HG03108 (cell line): ENCODE measurements around the gene SMAP1.

ENCODE experiments used
- ATAC-seq: cut with Tn5 transposase; IDR thresholded peaks from one replicate; pipeline ENCODE4 v1.9.1; 2021; ENCODE audit warnings: moderate library complexity; ENCODE audit not compliant: unreplicated experiment

The SMAP1 gene

GRCh38 chr6:70680396-70680795 lies 12.7 kb downstream of the SMAP1 start:
- ATAC-seq, result no peak

GRCh38 chr6:70684794-70685493 lies 17.3 kb downstream of the SMAP1 start:
- ATAC-seq, result no peak

GRCh38 chr6:70685494-70686180 lies 18.0 kb downstream of the SMAP1 start:
- ATAC-seq, result no peak

GRCh38 chr6:70686548-70687133 lies 19.0 kb downstream of the SMAP1 start:
- ATAC-seq, result no peak

GRCh38 chr6:70693887-70694286 lies 26.2 kb downstream of the SMAP1 start:
- no peak for ATAC-seq

GRCh38 chr6:70694371-70694770 lies 26.7 kb downstream of the SMAP1 start:
- no peak for ATAC-seq

GRCh38 chr6:70700922-70701876 lies 33.5 kb downstream of the SMAP1 start:
- ATAC-seq, result no peak

GRCh38 chr6:70705772-70706171 lies 38.1 kb downstream of the SMAP1 start:
- ATAC-seq, result no peak

- ATAC-seq, result no peak
Observed at GRCh38 chr6:70706491-70707123, 38.9 kb downstream of the SMAP1 start.

GRCh38 chr6:70707893-70708292 lies 40.2 kb downstream of the SMAP1 start:
- no peak for ATAC-seq

GRCh38 chr6:70708448-70708847 lies 40.8 kb downstream of the SMAP1 start:
- ATAC-seq, result no peak

- ATAC-seq, result no peak
Observed at GRCh38 chr6:70709826-70710225, 42.1 kb downstream of the SMAP1 start.

- ATAC-seq, result no peak
Observed at GRCh38 chr6:70714716-70715257, 47.1 kb downstream of the SMAP1 start.

- ATAC-seq, result peak; percentile 68
Observed at GRCh38 chr6:70717038-70717801, 49.5 kb downstream of the SMAP1 start.

- ATAC-seq, result no peak
Observed at GRCh38 chr6:70724524-70724923, 56.8 kb downstream of the SMAP1 start.

GRCh38 chr6:70725817-70726415 lies 58.2 kb downstream of the SMAP1 start:
- no peak for ATAC-seq

- no peak for ATAC-seq
Observed at GRCh38 chr6:70734381-70734780, 66.7 kb downstream of the SMAP1 start.

GRCh38 chr6:70734979-70735378 lies 67.3 kb downstream of the SMAP1 start:
- no peak for ATAC-seq

- no peak for ATAC-seq
Observed at GRCh38 chr6:70735513-70735912, 67.8 kb downstream of the SMAP1 start.
